Body of pancreas (tissue), 4 donors: ENCODE data around the gene SRGAP1.

Source experiments
- POLR2A ChIP-seq, 3 donors: fragments of 450-650 bp; IDR thresholded peaks; one replicate each; pipeline ENCODE4 v1.6.1; 2016; ENCODE audit warnings: antibody characterized with exemption in 3 of 3, mild to moderate bottlenecking in 2 of 3
- TF ChIP-seq, protein P1 (sequence below), 7 experiments: fragments of 450-650 bp in 4 of 7; fragments of 200-600 bp in 3 of 7; sonication (generic) in 3 of 7; IDR thresholded peaks; one replicate each; pipeline ENCODE4 v1.5.1; 2016 to 2019; ENCODE audit warnings: antibody characterized with exemption in 7 of 7

DNA sequence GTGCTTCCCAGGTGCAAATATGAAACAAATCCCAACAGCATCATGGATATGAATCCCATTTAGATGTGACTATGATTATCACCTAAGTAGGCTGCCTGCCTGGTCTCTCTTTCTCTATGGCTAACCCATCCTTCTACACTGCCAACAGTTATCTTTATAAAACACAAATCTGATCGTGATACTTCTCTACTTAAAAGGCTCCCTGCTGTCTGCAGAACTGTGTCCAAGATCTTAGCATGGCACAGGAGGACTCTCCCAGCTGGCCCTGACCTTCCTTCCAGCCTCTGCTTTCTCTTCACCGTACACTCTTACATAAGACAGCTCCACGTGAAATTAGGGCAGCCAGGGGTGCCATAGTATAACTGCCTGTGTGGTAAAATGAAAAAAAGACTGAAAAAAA is 3.5 kb upstream of the SRGAP1 start:
- TF ChIP-seq POLR2A (IDR thresholded peaks at IDR 0.05) = no peak
- TF ChIP-seq, protein P1, sequence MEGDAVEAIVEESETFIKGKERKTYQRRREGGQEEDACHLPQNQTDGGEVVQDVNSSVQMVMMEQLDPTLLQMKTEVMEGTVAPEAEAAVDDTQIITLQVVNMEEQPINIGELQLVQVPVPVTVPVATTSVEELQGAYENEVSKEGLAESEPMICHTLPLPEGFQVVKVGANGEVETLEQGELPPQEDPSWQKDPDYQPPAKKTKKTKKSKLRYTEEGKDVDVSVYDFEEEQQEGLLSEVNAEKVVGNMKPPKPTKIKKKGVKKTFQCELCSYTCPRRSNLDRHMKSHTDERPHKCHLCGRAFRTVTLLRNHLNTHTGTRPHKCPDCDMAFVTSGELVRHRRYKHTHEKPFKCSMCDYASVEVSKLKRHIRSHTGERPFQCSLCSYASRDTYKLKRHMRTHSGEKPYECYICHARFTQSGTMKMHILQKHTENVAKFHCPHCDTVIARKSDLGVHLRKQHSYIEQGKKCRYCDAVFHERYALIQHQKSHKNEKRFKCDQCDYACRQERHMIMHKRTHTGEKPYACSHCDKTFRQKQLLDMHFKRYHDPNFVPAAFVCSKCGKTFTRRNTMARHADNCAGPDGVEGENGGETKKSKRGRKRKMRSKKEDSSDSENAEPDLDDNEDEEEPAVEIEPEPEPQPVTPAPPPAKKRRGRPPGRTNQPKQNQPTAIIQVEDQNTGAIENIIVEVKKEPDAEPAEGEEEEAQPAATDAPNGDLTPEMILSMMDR (IDR thresholded peaks at IDR 0.05) = no peak
